NCI-H146 treated with DMSO at 0.1 percent for 48 hours (cell line): ENCODE data around the gene CARMIL1.

ENCODE experiments used
- DNase-seq: peaks from one replicate; lab custom pipeline; 2025; ENCODE audit not compliant: unreplicated experiment; lab: John Stamatoyannopoulos, UW

CARMIL1 gene

DNA sequence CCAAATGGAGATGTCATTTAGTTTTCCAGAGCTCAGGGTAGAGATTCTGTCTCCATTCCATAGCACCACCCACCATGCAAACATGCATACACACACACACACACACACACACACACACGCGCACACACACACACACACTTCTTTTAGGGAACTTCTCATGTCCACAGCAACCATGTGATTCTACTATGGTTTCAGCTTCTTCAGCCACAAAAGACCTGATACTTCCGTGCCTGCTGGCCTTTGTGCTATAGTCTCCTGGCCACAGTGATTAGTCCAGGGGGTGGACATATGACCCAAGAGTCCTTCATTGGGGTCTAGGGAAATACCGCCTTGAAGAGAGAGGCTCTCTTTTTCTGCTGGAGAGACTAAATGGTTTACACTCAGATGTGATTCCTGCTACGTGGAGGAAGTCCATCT lies 53.5 kb downstream of the CARMIL1 start:
- no peak for DNase-seq

DNA sequence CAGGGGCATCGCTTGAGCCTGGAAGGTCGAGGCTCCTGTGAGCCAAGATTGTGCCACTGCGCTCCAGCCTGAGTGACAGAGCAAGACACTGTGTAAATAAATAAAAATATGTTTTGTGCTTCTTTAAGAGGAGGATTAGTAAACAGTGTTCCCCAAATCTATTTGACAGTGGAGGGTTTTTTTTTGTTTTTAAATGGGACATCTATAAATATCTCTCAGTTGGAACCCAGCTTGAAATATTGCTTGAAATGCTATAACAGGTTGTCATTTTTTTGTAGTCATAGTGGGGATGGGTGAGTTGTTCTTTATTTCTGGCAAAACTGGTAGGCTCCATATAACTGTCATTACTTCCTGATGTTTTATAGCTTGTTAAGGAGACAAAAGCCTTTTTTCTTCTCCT lies 54.3 kb downstream of the CARMIL1 start:
- DNase-seq: no peak

DNA sequence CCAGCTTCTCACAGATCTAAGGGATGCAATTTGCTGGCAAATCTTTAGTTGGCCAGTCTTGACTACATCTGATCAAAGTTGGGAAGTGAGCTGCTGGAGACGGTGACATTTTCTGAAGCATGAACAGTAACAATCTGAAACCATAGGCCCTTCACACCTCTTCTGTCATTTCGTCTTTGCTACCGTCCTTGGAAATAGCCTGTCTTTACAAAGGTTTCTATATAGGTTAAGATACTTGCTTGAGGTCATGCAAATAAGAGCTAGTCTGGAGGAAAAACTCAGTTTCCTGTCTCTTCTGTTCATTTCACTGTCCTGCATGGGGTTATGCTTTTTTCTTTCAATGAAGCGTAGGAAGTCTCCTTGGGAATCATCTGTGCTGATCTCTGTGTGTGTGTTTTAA lies 55.6 kb downstream of the CARMIL1 start:
- DNase-seq: no peak

DNA sequence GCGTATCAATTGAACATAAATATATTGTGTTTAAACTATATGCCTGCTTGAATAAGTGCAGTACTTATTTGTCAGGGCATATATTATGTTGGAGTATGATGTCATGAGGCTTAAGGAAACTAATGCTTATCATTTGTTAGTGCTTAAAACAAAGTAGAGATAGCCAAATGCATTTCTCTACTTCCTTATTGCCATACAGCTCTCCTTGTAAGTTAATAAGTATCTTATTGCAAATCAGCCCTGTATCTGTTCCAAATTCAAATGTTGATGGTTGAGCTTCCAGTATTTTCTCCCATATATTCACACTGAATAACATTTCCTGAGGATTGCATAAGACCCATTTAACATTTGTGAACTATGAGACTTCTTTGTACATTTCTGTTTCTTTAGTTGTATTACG lies 57.8 kb downstream of the CARMIL1 start:
- no peak for DNase-seq

DNA sequence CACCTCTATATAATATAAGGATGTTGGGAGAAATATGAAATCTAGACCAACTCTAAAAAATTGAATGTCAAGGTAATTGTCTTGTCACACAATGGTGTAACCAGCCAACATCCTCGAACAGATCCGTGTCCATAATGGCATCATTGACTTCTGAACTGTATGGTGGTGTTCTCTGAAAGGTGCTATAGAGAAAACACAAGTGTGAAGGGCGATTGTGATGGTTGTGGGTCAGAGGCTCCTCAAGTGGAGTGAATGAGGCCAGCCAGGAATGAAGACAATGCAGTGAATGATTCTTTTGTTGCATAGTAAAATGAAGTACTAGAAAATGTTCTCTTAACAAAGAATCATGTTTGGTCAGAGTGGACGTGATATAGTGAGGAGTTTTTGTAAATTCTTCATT lies 58.3 kb downstream of the CARMIL1 start:
- DNase-seq: no peak

DNA sequence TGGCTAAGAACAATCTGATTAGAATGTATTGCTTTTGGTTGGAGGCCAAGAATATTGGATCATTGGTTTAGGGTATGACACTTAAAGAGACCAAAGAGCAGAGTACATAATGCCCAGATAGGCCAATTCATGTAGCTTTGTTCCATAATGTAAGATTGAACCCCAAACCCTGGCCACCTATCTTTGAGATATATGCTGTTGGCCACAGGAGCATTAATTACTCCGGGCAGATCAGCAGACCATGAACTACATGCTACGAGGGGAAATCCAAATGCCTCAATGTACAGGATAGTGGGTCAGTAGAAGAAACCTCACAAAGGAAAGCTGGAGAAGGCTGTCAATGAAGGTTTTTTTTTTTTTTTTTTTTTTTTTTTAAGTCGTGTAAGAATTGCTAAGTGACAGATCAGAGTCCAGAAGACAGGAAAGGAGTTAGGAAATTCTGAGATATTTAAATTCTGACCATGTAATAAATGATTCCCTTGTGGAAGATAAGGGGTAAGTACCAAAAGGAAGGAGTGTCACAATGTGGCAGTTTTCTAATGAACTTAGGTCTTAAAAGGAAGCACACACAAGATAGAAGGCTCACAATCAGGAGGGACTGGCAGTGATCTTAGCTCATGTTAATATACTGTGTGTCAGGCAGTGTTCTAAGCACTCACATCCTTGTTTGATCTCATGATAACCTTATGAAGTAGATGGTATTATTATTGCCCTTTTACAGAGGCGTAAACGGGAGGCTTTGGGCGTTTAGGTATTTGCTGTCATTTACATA lies 61.4 kb downstream of the CARMIL1 start:
- DNase-seq: no peak

DNA sequence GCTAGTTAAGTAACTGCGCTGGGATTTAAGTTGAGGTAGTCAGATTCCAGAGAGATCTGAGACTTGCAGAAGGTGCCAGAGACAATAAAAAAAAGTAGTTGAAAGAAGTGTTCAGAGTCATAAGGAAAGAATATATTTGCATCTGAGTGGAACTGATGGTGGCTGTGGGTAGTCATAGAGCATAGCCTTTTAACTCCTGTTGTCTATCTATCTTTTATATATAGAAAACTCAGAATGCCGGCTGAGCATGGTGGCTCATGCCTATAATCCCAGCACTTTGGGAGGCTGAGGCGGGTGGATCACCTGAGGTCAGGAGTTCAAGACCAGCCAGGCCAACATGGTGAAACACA lies 62.0 kb downstream of the CARMIL1 start:
- no peak for DNase-seq

DNA sequence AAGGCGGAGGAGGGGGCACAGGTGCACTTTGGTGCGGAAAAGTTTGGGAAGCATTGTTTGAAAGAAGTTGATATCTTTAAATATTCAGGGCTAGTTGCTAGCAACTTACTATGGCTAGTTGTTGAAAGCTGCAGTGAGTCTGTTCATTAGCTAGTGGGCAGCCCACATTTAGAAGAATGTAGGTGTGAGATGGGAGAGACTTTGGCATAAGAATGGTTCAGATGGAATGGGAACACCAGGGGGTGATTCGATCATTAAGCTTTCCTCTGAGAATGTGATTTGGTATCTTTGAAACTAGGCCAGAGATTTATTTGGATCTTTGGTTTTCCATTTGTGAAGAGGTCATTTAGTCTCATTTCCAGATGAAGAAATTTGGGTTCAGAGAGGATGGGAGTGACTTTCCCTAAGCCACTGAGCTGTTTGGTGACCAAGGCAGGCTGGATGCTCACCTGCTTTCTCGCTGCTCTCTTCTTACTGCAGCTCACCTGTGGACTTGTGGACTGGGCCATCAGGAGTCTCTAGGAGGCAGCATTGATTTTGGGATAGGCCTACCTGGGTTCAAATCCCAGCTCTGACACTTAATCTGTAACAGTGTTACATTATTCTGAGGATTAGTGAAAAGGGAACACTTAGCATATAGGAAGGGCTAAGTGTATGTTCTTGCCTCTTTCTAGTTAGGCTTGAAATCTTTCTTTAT lies 62.9 kb downstream of the CARMIL1 start:
- DNase-seq: no peak

DNA sequence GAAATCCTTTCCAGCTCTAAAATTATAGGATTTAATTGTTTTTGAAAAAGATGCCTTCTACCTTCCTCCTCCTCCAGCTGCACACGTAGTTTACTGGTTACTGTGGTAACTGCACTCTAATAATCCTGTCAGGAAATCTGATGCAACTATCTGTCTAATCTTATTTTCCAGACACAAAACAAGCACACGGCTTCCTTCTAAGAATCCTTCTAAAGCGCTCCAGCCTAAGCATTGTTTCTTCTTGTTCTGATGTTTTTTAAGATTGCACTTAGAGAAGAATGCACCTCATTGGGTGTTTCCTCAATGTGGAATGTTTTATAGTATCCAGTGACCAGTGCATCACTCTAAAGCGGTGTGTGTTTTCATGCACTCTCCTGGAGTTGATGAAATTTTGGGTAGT lies 63.6 kb downstream of the CARMIL1 start:
- DNase-seq: peak; percentile 30

DNA sequence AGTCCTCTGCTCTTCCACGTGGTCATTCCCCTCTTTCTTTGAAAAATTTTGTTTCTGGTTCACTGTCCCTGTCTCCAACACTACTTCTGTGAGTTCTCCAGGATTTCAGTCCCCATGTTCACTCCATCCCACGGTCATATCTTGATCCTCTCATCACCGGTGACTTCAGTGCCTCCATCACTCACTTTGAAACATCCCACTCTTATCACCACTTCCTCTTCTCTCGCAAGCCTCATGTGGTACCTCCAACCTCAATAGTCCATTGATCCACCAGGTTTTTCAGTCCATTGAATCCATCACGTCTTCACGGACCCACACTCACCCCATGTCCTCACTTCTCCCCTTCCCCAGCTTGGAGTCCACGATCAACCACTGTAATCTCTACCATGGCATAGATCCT lies 64.8 kb downstream of the CARMIL1 start:
- no peak for DNase-seq

DNA sequence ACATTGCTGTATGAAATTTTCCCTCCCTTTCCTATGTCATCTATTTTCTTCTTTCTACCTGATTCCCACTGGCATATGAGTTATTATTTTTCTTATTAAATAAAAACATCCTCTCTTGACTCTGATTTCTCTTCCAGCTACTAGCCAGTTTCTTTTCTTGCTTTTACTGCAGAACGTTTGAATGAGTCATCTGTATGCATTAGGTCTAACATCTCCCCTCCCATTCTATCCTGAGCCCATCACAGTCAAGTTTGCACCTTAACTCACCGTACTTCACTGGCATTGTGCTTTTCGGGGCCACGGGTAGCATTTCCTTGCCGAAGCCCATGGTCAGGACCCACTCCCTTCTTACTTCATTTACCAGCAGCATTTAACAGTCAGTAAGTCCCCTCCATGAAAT lies 65.7 kb downstream of the CARMIL1 start:
- DNase-seq: no peak

DNA sequence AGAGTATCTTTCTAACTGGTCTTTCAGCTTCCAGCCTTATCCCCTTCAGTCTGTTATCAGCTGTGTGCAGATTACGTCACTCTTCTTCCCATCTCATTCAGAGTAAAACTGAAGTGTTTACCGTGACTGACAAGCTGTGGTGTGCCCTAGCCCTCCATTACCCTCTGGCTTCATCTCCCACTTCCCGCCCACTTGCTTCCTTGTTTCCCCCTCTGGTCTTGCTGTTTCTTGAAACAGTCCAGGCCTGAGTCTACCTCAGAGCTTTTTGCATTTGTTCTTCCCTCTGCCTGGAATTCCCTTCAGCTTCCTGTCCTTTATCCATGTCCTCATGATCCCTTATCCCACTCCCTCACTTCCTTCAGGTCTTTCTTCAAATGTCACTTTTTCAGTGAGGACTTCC lies 66.9 kb downstream of the CARMIL1 start:
- peak; percentile 26 for DNase-seq

DNA sequence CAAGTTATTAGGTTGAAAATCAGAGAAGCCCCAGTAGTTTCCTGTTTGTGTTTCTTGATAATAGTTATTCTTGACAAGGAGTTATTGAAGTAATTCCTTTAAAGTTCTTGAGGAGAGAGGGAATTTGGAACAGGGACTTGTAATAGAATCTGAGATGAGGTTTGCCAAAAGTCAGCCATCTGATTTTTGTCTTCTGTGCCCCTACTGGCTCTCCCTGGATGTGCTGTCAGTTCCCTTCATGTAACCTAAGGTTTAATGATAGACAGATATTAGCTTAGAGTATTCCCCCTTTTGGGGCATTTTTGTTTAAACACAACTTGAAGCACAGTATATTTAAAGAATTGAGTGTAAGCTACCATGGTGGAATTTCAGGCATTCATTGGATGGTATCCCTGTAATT lies 71.4 kb downstream of the CARMIL1 start:
- DNase-seq: no peak

DNA sequence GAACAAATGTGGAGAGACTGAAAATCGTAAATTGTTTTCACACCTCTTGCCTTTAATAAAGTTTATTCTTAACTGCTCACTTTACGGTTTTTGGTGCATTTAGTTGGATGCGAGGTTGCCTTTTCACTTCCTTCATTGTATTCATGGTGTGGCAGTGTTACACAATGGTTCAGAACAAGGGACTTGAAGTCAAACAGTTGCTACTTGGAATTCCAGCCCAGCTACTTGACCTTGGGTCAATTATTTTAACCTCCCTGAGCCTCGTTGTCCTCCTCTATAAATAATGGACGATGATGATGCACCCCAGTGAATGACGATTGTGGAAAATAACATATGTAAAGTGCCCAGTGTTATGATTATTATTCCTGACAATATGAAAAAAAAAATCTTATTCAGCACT lies 72.3 kb downstream of the CARMIL1 start:
- DNase-seq: no peak

DNA sequence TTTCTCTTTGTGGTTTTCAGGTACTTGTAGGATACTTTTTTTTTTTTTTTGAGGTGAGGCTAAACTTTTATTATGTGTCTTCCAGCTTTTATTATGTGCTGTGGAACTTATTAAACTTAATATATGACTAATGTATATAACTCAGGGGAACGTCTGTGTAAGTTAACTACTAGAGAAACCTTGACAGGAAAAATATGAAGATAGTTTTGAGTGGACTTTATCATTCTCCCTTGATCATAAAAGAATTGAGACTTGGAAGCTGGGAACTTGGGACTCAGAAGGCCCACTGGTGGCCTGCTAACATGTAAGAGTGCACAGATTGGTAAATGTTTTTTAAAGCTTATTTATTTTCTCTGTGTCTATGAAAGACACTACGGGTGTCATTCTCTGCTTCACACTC lies 73.1 kb downstream of the CARMIL1 start:
- no peak for DNase-seq

DNA sequence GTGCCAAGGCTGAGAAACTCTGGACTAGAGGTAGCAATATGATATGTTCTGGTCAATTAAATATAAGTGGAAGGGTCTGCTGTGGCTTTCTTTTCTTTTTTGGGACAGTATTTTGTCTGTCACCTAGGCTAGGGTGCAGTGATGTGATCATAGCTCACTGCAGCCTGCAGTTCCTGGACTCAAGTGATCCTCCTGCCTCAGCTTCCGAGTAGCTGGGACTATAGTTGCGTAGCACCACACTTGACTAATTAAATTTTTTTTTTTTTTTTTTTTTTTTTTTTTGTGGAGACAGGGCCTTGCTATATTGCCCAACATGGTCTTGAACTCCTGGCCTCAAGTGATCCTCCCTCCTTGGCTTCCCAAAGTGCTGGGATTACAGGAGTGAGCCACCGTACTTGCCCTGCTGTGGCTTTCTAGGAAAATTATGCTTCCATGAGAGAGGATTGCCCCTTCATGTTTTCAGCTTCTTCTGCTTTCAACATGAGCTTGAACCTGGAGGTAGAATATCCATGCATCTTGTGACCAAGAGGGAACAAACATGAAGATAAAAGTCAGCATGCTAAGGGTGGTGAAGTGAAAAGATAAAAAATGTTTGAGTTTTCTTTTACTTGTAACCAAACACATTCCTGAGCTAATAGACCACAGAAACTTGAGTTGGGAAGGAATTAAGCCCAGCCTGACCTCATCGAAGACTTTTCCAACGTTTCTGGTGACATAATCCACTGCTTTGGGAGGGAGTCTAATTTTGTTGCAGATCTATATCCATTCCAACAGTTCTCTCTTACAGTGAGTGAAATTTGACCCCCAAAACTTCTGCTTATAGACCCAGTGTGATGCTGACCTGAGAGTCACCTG lies 75.1 kb downstream of the CARMIL1 start:
- DNase-seq: no peak

DNA sequence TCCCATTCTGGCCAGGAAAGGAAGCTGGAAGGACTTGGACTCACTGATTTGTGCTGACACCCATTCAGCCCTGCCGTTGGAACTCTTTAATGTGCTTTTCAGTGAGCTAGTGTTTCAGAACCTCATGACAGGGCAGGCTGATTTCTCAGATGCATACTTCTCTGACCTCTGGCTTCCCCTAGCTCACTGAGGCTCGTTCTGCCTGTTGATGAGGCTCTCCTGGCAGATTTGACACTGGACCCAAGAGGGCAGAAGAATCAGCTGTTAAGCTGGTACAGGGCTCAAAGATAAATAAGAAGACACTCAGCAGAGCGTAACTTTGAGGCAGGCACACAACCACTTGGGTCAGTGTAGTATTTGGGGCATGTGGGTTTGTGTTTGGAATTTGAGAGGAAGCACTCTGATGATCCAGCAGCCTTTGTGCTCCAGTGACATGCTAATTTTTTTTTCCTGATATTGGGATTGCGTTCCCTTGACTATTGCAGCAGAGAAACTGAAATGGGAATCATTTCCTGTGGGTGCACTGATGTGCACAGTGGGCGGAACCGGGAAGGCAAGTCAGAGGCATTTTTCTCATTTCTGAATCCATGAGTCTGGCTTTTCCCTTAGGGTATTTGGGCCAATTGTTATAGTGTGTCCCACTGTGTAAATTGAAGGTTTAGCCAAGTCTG lies 80.2 kb downstream of the CARMIL1 start:
- peak; percentile 34 for DNase-seq

DNA sequence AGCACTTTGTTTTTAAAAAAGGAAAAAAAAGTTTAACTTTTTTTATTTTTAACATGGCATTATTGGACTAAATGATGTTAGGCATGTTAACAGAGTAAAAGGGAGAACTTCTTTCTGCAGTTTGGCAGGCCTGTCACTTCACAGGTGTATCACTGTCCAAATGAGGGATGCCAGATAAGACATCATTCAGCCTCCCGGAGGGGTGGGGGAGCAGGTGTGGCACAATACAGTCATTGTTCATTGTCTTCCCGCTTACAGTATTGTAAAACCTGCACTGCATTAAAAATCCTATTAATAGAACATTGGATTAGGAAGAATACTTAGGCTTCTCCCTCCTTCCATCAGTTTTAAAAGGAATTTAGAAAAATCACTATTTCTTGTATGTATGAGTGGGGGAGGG lies 80.7 kb downstream of the CARMIL1 start:
- peak; percentile 42 for DNase-seq

DNA sequence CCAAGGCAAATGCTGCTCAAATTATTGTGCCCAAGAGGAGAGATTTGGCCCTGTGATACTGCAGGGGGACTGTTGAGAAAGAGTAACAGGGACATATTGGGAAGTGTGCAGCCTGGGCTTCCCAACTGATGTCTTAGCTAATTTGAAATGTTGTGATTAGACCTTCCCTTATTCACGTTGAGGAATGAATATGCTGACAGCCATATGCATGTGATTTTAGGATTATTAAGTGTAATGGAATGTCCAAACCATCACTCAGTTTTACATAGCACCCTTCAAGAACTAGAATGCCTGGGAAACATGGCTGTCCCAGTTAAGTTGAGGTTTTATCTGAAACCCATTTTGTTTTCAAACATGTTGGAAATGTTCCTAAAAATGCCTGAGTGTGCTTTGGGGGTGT lies 81.4 kb downstream of the CARMIL1 start:
- no peak for DNase-seq

DNA sequence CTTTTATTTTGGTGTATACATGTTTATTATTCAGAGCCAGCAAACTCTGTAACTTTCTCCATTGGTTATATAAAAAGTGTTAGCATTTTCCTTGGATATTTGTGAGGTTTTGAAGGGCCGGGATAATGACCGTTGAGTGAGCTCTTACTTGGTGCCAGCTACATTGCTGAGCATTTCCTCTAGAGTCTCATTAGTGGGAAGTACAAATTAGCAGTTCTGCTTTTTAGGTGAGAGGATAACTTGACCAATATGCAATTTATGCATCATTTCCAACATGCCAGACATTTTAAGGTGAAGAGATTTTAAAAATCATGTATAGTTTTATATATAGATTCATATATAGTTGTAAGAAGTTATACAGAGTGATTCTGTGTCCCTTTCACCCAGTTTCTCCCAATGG lies 84.3 kb downstream of the CARMIL1 start:
- no peak for DNase-seq

DNA sequence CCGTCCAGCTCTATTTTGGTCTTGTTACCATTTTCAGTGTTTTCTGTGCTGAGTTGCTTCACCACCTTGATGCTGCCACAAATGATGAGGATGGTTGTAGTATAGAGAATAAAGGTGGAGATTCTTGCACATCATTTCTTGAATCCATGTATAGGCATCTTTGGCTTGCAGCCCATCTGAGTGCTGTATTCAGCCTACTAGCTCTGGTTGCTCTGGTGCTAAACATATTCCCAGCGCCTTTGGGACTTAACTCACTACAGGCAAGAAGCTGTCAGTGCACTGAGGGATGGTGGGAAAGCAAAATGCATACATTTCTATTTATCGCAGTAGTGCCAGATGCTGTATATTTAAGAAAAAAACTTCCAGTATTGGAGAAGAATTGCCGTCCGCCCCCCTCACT lies 86.0 kb downstream of the CARMIL1 start:
- no peak for DNase-seq
